HG03469 (cell line): ENCODE data around the gene RASGRP1.

ENCODE experiments used
- ATAC-seq: cut with Tn5 transposase; IDR thresholded peaks from one replicate; pipeline ENCODE4 v1.9.1; 2021; ENCODE audit warnings: mild to moderate bottlenecking, moderate library complexity, moderate number of reproducible peaks; ENCODE audit not compliant: unreplicated experiment

Gene RASGRP1

DNA sequence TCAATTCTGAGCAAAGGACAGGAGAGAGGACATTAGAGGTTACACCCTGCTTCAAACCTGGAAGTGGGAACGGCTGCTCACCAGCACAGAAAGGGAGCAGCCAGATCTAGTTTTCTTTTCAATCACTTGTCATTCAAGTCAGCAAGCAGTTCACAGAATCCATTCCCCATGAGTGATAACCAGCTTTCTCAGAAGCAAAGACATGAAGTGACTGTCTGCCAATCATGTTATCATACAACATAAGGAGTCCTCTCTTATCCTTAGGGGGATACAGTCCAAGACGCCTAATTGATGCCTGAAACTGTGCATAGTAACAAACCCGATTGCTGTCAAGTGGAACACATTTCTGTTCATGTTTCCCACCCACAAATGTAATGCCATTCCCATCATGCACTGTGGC lies 56.0 kb downstream of the RASGRP1 start:
- ATAC-seq = no peak

DNA sequence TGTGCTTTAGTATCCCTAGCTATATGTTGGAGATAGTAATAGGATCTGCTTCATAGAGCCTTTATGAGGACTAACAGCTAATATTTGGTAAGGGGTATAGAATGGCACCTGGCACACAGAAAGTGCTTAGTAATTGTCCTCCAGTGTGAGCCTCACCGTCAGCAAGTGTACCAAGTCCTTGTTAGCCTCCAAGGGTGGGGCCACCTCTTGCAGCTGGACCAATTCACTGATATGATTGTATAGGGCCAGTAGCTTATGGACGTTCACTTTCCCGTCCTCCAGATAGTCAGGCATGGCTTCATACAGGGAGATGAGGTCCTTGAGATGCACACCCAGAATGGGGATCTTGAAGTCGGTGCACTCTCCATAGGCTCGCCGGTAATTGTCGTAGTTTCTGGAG lies 57.0 kb downstream of the RASGRP1 start:
- ATAC-seq = no peak

DNA sequence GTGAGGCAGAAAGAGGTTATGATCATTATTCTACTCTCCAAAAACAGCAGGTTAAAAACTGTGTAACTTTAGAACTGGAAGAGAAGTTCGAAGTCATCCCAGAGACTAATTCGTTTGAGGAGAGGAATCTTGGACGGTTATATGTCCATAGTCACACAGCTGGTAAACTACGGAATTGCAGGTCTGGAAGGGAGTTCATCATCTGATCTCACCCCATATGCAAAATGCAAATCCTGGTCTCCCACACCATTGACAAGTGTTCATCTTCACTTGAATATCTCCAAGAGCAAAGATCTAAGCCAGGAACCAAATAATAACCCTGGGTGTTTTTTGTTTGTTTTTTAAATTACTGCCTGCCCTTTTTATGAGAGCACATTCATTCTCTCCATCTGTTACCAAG lies 57.6 kb downstream of the RASGRP1 start:
- no peak for ATAC-seq

DNA sequence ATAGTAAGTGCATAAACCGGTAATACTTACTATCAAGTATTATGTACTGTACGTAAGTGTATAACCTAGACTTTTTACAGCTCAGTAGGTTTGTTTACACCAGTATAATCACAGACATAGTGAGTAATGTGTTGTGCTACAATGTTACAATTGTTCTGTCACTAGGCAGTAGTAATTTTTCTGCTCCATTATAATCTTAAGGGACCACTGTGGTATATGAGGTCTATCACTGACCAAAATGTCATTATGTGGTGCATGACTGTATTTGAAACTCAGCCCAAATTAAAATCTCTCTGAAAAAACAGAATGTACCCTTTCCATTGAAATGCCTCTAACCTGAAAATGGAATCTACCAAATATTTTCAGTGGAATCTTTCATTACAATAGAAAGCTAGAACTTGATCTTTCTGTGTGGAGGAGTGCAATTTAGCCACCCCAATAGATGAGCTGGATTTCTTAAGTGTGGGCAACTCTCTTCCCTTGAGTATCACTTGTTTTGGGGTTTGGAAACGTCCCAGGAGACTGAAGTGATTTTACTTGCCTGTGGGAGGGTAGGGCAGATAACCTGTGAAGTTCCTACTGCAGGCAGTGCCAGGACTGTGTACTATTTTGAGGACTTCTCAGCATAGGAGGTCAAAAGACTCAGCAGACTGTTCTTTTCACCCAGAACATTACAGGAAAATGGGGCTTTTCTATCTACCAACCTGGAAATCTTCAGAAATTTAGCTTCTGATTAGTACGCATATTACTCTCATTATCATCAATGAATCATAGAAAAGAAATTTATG lies 59.7 kb downstream of the RASGRP1 start:
- ATAC-seq = no peak

DNA sequence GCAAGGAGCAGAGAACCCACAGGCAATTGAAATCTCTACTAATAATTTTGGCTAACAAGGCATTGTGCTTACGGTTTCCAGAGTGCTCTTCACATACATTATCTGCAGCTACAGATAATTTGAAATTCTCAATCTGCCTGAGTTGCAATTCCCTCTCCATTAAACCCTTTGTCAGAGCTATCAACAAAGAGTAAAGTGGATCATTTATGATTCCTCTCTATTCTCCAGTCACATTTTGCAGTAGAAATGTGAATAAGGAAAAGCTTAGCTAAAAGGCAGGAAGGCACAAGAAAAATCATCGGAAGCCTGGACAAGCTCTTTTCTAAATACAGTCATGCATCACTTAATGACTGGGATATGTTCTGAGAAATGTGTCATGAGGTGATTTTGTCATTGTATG lies 61.1 kb downstream of the RASGRP1 start:
- ATAC-seq = no peak

DNA sequence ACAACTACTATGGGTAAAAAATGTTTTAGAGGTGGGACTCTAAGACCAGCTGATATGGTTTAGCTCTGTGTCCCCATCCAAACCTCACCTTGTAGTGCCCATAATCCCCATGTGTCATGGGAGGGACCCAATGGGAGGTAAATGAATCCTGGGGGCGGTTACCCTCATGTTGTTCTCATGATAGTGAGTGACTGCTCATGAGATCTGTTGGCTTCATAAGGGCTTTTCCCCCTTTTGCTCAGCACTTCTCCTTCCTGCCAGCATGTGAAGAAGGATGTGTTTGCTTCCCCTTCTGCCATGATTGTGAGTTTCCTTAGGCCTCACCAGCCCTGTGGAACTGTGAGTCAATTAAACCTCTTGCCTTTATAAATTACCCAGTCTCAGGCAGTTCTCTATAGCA lies 65.0 kb downstream of the RASGRP1 start:
- ATAC-seq = no peak

DNA sequence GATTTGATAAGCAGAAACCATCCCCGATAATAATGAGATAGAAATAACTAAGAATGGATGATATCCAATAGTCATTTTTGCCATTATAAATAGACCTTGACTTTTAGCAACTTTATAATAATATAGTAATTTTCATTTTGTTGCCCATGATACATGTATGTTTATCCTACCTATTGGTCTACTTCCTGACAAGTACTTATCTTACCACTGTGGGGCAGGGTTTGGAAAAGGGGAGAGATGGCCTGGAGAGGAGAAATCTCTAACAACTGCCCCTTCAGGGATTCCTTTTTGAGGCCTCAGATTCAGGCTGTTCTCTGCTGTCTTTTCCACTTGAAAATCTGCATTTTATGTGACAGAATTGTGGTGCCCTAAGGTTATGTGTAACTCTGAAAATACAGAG lies 68.5 kb downstream of the RASGRP1 start:
- no peak for ATAC-seq

DNA sequence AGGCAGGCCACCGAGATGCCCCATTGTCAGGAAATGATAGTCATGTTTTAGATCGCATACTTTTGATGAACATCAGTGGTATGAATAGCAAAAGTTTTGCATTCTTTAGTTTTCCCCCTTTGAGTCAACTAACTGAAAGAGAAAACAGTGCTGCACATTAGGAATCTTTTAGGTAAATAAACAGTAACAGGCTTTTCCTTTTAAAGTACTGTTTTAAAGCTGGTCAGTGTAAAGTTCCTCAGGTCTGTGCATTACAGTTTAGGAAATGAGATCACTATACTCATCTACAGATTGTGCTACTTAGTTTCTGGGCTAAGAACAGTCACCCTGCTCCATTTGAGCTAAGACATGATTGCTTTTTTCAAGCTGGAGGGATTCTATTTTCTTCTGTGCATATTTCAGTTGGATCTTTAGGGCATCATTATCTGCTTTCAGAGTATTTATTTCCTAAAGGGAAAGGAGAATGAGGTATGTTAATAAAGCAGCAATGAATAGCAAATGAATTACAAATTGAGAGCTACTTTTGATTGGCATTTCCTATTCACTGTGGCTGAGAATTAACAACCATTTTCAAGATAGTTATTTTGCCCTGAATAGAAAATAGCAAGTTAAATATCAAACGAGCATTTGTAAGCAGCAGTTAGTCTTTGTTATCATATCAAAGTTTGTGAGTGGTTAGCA lies 74.2 kb downstream of the RASGRP1 start:
- no peak for ATAC-seq

DNA sequence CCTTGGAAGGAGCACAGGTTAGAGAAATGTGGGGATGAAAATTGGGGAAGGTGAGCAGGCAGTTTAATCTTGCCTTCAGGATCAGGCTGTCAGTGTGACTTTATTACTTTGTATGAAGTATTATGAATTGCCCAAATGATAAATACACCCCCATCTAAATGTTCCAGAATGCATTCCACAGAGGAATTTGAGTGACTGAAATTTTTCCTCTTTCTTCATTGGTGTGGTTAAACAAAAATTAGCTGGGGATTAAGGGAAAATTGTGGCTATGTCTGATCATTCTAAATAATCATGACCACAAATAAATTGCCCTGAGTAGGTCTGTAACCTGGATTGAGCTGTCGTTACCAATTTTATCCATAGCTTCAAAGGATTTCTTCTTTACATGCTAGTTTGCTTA lies 77.2 kb downstream of the RASGRP1 start:
- ATAC-seq = no peak

DNA sequence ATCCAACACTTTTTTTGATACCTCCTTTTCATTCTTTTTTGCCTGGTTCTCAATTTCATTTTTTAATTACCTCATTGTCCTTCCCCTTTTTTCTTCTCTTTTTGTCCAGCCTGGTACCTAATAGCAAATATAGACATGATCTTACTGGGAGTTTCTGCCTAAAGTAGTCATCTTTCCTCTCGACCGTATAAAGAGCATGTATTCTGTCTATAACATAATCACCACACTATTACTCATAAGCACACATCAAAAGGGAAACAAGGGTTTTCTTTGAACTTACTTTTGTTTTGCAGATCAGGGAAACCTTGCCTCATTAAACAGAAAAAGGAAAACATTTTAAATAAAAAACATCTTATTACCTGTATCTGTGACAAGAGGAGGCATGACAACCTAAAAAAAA lies 77.7 kb downstream of the RASGRP1 start:
- ATAC-seq = no peak

DNA sequence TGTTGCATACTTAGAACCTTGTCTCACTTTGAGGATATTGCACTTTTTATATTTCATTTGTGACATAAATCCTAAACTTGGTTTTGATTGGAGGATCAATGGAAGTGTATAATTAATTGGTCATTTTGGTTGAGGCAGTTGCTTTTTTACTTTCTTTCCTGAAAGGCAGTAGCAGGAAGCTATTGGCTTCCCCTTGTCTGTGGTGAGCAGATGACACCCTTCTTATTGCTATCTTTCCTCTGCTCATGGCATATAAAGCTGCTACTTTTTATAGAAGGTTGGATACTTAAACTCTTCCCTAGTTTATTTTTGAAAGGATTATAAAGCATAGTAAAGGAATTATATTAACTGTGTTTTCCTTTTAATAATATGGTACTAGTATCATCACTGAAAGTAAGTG lies 82.0 kb downstream of the RASGRP1 start:
- no peak for ATAC-seq

DNA sequence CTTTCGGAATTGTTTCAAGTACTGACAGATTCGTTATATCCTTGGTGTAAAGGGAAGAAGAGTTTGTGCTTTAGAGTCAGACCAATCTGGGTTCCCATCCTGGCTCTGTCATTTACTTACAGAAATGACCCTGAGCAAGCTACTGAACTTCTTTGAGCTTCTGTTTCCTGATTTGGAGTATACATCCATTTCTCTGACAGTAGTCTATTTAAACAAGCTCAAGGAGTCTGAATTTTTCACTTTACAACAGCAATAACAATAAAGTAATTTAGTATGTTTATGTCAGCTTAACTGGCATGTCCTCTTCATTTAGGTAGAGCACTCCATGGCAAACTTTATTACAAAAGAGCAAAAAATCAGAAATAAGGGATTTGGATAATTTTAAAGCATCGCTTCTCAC lies 82.9 kb downstream of the RASGRP1 start:
- no peak for ATAC-seq

DNA sequence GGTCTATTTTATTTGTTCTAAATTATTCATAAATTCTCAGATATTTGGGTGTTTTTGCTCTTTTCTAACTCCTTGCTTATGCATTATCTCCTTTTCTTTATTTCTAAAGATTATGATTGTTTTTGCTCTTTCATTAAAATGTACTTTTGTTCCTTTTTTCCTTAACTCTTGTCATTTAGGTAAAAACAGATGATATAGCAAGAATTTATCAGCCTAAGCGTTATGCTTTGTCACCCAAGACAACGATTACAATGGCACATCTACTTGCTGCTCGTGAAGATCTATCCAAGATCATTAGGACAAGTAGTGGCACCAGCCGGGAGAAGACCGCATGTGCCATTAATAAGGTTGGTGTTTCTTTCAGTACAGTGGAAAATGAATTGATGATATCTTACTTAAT lies 83.5 kb downstream of the RASGRP1 start:
- no peak for ATAC-seq

DNA sequence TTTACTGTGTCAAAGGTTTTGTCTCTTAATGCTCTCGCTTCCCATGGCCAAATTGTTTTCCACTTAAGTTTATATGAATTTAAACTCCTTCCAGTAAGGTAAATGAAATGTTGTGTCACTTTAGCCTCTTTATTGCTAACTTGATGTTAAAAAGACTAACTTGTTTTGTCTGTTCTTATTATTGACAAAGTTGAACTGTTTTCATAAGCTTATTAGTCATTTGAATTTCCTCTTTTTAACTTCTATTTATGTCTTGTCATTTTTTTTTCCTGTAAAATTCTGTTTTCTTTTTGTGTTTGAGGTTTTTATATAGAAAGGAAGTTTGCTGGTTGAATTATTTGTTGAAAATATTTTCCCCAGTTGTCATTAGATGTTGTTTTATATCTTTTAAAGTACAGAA lies 84.9 kb downstream of the RASGRP1 start:
- ATAC-seq = no peak

DNA sequence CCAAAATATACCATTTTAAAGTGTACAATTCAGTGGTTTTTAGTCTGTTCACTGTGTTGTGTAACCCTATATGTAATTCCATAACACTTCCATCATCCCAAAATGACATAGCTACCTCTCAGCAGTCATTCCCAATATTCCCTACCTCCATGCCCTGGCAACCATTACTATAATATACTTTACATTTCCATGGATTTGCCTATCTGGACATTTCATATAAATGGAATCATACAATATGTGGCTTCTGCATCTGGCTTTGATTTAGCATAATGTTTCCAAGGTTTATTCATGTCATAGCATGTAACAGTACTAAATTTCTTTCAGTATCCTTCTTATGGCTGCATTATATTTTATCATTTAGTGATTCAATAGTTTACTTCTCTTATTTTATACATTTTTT lies 85.3 kb downstream of the RASGRP1 start:
- no peak for ATAC-seq

DNA sequence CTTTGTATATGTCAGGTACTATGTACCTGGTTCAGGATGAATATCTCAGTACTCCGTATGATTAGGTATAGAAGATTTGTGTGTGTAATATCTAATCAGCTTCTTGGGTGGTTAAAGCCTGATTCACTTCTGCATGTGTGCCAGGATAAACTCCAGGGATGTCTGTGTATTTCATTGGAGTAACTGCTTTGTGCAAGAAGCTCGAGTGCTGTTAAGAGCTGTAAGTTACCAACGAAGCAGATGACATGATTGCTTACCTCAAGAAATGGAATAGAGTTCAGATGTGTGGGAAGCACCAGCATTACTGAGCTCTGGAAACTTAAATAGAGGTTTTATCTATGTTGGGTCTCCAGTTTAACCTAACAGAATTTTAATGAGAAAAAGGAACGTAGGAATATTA lies 87.0 kb downstream of the RASGRP1 start:
- ATAC-seq = no peak

DNA sequence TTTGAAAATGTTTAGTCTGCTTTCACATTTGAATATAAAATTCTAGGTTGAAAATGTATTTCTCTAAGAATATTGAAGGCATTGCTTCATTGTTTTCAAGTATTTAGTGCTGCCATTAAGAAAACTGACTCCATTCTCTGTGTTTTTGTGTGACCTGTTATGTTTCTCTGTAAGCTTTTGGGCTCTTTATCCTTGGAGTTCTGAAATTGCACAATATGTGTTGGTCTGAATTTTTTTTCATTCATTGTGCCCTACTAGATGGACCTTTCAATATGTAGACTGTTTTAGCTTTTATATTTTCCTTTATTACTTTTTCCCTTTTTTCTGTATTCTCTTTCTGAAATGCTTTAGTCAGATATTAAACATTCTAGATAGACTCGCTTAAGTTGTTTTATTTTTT lies 88.5 kb downstream of the RASGRP1 start:
- ATAC-seq = no peak

DNA sequence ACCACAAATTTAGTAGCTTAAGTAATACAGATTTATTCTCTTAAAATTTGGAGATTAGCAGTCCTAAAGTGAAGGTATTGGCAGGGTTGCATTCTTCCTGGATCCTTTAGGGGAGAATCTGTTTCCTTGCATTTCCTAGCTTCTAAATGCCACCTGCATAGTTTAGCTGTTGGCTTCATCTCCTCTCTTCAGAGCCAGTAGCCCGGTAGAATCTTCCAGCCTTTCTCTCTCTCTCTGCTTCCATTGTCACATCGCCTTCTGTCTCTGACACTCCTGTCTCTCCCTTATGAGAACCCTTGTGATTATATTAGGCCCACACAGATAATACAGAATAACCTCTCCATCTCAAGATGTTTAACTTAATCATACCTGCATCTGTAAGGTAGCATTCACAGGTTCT lies 89.3 kb downstream of the RASGRP1 start:
- ATAC-seq = no peak

DNA sequence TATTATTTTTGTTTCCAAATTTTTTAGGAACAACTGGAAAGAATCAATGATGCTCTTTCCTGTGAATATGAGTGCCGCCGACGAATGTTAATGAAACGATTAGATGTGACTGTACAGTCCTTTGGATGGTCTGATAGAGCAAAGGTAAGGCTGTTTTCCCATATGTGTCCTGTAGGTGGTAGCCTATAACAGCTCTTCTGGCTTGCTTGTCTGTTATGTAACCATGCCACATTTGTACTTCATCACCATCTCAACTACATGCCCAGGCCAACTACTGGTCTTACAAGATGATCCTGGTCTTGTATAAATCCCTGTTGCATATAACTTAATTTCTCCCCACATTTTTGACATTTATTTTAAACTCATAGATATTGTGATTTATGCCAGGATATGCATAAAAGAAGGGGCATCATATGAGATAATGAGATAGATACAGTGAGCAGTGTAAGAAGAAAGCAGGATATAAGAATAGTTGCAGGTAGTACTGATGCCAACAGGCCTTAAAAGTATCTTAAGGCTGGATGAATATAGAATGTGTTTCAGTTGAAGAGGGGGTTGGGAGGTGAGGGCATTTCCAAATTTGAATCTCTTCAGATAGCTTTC lies 90.4 kb downstream of the RASGRP1 start:
- ATAC-seq = peak; percentile 94

DNA sequence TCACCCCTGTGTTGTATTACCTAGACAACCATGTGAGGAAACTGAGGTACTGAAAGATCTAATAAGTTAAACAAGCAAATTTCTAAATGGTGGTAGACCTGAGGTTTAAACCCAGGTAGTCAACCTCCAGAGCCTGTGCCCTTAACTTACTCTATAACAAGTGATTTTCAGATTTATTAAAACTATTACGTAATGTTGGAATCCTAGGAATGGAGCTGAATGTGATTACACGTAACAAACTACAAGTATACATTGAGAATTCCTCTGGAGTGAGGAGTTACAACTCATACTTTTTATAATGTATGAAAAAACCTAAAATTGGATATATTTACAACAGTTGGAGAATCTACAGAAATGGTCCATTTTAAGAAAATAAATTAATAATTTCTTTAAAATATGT lies 92.6 kb downstream of the RASGRP1 start:
- no peak for ATAC-seq

DNA sequence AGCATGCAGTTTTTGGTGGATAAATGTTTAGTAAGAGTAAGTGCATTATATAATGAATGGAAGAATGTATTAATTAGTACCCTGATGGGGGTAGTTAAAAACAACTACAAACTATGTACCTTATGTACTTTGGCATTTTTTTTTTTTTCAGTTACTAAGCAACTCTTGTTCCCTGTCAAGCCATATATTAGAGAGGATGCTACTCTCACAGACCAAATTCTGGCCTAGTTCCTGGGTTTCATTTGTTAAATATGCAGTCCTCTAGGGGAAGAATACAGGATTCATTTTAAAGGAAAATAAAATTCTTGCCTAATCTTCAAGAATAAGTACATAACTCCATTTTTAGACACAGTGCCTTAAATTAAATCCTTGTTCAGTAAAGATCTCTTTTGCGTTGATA lies 93.8 kb downstream of the RASGRP1 start:
- no peak for ATAC-seq

DNA sequence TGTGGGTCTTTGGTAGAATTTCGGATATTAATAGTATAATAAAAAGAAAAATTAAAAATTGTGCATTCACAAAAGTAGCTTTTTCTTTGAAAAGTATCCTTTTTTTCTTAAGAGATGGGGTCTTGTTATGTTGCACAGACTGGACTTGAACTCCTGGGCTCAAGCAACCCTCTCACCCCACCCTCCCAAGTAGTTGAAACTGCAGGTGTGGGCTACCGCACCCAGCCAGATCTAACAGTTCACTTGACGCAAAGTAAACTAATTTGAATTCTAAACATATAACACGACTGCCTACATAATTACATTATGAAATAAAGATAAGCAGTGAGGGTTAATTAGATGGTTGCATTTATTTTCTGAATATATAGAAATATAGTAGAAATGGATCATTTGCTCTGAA lies 99.9 kb downstream of the RASGRP1 start:
- no peak for ATAC-seq
